Measurements from ENCODE around the gene DPP3. TPM values are rescaled to one million over a fixed set of nuclear protein-coding genes. Genes with fewer than 3 reads are reported as not detected.

The DPP3 gene
- total RNA-seq, 1 donor from 2014 or later, result 63.3 TPM

DNA sequence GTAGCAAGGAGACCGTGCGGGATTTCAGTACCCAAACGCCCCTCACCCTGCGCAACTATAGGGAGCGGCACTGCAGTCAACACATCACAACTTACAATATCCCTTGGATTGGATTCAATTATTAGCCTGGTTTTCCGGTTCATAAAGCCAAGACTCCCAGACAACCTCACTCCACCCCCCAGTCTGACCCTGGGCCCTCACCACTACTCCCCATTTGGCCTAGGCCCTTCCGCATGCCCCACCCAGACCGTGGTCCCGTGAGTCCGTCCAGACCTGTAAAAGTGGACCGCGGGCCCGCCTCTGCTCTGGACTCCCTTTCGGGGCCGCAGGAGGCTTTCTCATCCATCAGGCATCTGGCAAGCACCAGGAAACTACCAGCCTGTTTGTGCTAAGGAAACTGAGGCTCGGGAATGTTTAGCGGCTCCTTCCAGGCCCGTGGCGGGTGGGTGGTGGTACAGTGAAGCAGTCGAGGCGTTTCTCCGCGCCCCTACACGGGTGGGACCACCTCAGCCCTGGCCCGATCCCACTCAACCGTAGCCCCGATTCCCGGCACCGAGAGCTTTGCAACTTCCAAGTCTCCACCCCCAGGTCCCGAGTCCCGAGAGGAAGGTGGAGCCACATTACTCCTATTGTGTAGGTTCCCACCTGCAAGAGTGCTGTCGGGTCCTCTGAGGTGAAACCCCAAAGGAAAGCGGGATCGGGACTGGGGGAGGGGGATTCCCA, 679 bp upstream of the DPP3 start:
- CTCF ChIA-PET, result interaction anchor here (0.9 to 3.8 kb wide), 17 partner anchors 10 to 199 kb away, joined by 3 to 27 read pairs (median 6); partner anchors contain the start of genes BBS1, MRPL11, PELI3 and RBM4
- ATAC-seq (ENCODE audit: low read depth), result no peak
- H3K27me3 Mint-ChIP-seq, result no peaks in the 10 kb centered on the region
- peak overlapping the region; percentile 70 for H3K27ac Mint-ChIP-seq
- H3K4me3 Mint-ChIP-seq, result peak overlapping the region; percentile 90
- H3K4me1 Mint-ChIP-seq, result peaks cover 22% of the 10 kb centered on the region
- intact Hi-C loops (cut with micrococcal nuclease), result loop anchor here (1.0 kb wide), 8 partner anchors 13 to 199 kb away; partner anchors contain the start of genes ACTN3, BBS1, PELI3 and ZDHHC24
- POLR2A ChIA-PET, result interaction anchor here (0.5 to 2.4 kb wide), 28 partner anchors 10 to 1345 kb away, joined by 3 to 63 read pairs (median 5); partner anchors contain the start of genes ACTN3, BBS1, MRPL11 and NPAS4
- H3K36me3 Mint-ChIP-seq (ENCODE audit: low read depth), result peaks cover 18% of the 10 kb centered on the region
- TF ChIP-seq, protein P1, sequence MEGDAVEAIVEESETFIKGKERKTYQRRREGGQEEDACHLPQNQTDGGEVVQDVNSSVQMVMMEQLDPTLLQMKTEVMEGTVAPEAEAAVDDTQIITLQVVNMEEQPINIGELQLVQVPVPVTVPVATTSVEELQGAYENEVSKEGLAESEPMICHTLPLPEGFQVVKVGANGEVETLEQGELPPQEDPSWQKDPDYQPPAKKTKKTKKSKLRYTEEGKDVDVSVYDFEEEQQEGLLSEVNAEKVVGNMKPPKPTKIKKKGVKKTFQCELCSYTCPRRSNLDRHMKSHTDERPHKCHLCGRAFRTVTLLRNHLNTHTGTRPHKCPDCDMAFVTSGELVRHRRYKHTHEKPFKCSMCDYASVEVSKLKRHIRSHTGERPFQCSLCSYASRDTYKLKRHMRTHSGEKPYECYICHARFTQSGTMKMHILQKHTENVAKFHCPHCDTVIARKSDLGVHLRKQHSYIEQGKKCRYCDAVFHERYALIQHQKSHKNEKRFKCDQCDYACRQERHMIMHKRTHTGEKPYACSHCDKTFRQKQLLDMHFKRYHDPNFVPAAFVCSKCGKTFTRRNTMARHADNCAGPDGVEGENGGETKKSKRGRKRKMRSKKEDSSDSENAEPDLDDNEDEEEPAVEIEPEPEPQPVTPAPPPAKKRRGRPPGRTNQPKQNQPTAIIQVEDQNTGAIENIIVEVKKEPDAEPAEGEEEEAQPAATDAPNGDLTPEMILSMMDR (IDR thresholded peaks at IDR 0.05), result no peak
- DNase-seq, result no peak
- H3K9me3 Mint-ChIP-seq, result no peaks in the 10 kb centered on the region

DNA sequence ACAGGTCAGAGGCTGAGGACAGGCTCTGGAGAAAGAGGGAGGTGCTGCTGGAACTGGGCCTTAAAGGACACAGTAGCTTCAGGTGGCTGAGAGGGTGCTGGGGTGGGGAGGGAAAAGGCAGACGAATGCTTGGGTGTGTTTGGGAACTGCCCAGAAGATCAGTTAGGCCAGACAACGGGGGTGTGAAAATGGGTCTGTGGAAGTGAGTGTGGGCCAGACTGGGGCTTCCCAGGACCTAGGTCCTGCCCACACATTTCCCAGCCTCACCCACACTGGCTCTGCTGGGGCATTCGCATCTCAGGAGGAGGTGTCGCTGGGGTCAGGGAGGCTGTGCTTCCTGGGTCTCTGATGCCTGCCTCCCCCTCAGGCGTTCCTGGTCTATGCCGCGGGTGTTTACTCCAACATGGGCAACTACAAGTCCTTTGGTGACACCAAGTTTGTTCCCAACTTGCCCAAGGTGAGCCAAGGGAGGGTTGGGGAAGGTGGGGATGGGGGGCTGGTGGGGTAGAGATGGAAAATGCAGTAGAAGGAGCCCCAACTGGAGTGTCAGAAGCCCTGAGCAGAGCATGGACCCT, 4.7 kb downstream of the DPP3 start:
- ChIA-PET CTCF (no interaction called here), POLR2A (no interaction called here)
- no peak for DNase-seq
- TF ChIP-seq, protein P1 (IDR thresholded peaks at IDR 0.05), result no peak
- Mint-ChIP-seq H3K4me3 (no peak overlapping the region), H3K4me1 (peaks cover 12% of the 10 kb centered on the region), H3K27me3 (no peaks in the 10 kb centered on the region), H3K36me3 (ENCODE audit: low read depth) (peaks cover 57% of the 10 kb centered on the region), H3K27ac (no peak overlapping the region), H3K9me3 (no peaks in the 10 kb centered on the region)
- intact Hi-C loops (cut with micrococcal nuclease), result no loop called here
- no peak for ATAC-seq (ENCODE audit: low read depth)

DNA sequence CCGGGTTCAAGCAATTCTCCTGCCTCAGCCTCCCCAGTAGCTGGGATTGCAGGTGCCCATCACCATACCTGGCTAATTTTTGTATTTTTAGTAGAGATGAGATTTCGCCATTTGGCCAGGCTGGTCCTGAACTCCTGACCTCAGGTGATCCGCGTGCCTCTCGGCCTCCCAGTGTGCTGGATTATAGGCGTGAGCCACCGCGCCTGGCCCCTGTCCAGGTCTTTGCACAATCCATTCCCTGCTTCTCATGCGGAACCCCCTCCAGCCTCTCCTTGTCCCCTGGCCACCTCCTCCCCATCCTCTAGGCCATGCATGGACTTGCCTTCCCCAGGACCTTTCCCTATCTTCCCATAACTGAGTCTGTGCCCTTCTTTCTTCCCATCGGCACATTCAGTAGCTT, 8.7 kb downstream of the DPP3 start:
- intact Hi-C loops (cut with micrococcal nuclease), result no loop called here
- no peak overlapping the region for H3K27ac Mint-ChIP-seq
- no peak for DNase-seq
- no peaks in the 10 kb centered on the region for H3K4me1 Mint-ChIP-seq
- peaks cover 61% of the 10 kb centered on the region for H3K36me3 Mint-ChIP-seq (ENCODE audit: low read depth)
- ATAC-seq (ENCODE audit: low read depth), result no peak
- ChIA-PET CTCF (no interaction called here), POLR2A (interaction anchor here (0.6 kb wide), 2 partner anchors 10 to 1222 kb away, joined by 3 read pairs; no protein-coding TSS in a partner anchor)
- H3K27me3 Mint-ChIP-seq, result no peaks in the 10 kb centered on the region
- H3K9me3 Mint-ChIP-seq, result no peaks in the 10 kb centered on the region
- no peak overlapping the region for H3K4me3 Mint-ChIP-seq
- TF ChIP-seq, protein P1 (IDR thresholded peaks at IDR 0.05), result no peak

DNA sequence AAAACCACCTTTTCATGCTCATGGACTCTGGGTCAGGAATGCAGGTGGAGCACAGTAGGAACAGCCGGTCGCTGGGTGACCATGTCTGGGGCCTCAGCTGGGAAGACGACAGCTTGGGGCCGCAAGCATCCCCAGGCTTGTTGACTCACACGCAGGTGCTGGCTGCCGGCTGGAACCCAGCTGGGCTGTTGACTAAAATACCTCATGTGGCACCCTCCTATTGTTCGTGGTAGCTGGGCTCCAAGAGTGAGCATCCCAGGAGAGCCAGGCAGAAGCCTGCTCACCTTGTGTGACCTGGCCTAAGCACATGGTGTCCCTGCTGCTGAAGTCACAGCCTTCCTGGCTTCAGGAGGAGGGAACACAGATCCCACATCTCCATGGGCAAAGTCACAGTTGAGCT, 9.4 kb downstream of the DPP3 start:
- H3K4me3 Mint-ChIP-seq, result no peak overlapping the region
- ATAC-seq (ENCODE audit: low read depth), result no peak
- intact Hi-C loops (cut with micrococcal nuclease), result no loop called here
- no peak for DNase-seq
- ChIA-PET CTCF (no interaction called here), POLR2A (interaction anchor here (0.7 kb wide), 1 partner anchor 470 kb away, joined by 6 read pairs; no protein-coding TSS in a partner anchor)
- TF ChIP-seq, protein P1 (IDR thresholded peaks at IDR 0.05), result no peak
- no peaks in the 10 kb centered on the region for H3K9me3 Mint-ChIP-seq
- no peaks in the 10 kb centered on the region for H3K27me3 Mint-ChIP-seq
- no peak overlapping the region for H3K27ac Mint-ChIP-seq
- peaks cover 62% of the 10 kb centered on the region for H3K36me3 Mint-ChIP-seq (ENCODE audit: low read depth)
- no peaks in the 10 kb centered on the region for H3K4me1 Mint-ChIP-seq

DNA sequence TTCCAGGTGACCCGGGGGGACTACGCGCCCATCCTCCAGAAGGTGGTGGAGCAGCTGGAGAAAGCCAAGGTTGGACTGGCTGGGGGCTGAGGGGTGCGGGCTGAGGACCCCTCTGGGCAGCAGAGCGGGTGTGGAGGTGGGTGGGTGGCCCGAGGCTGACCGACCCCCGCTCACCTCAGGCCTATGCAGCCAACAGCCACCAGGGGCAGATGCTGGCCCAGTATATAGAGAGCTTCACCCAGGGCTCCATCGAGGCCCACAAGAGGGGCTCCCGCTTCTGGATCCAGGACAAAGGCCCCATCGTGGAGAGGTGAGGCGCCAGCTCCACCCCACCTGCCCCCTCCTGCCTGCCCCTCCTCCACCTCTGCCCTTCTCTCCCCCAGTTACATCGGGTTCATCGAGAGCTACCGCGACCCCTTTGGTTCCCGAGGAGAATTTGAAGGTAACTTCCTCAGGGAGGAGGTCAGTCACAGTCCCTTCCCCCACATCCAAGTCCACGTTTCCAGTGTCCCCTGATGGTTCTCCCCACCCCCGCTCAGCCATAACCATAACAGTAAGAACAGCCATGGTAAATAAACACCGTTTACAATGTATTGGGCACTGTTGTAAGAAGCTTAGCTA, 11.2 kb downstream of the DPP3 start:
- no peak for DNase-seq
- no peaks in the 10 kb centered on the region for H3K27me3 Mint-ChIP-seq
- H3K4me1 Mint-ChIP-seq, result no peaks in the 10 kb centered on the region
- POLR2A ChIA-PET, result interaction anchor here (0.7 to 1.1 kb wide), 2 partner anchors 52 to 354 kb away, joined by 3 to 5 read pairs; partner anchors contain the start of gene MRPL11
- no peaks in the 10 kb centered on the region for H3K9me3 Mint-ChIP-seq
- intact Hi-C loops (cut with micrococcal nuclease), result no loop called here
- H3K36me3 Mint-ChIP-seq (ENCODE audit: low read depth), result peaks cover 60% of the 10 kb centered on the region
- CTCF ChIA-PET, result interaction anchor here (1.4 kb wide), 1 partner anchor 13 kb away, joined by 3 read pairs; no protein-coding TSS in a partner anchor
- ATAC-seq (ENCODE audit: low read depth), result peak; percentile 31
- TF ChIP-seq, protein P1 (IDR thresholded peaks at IDR 0.05), result no peak
- no peak overlapping the region for H3K4me3 Mint-ChIP-seq
- no peak overlapping the region for H3K27ac Mint-ChIP-seq

Data from activated B cell treated with CpG ODN at 0.5 μM for 24 hours (primary cell).